Measurements from ENCODE around the gene NPAS2. TPM values are rescaled to one million over a fixed set of nuclear protein-coding genes. Genes with fewer than 3 reads are reported as not detected.

Gene NPAS2, protein sequence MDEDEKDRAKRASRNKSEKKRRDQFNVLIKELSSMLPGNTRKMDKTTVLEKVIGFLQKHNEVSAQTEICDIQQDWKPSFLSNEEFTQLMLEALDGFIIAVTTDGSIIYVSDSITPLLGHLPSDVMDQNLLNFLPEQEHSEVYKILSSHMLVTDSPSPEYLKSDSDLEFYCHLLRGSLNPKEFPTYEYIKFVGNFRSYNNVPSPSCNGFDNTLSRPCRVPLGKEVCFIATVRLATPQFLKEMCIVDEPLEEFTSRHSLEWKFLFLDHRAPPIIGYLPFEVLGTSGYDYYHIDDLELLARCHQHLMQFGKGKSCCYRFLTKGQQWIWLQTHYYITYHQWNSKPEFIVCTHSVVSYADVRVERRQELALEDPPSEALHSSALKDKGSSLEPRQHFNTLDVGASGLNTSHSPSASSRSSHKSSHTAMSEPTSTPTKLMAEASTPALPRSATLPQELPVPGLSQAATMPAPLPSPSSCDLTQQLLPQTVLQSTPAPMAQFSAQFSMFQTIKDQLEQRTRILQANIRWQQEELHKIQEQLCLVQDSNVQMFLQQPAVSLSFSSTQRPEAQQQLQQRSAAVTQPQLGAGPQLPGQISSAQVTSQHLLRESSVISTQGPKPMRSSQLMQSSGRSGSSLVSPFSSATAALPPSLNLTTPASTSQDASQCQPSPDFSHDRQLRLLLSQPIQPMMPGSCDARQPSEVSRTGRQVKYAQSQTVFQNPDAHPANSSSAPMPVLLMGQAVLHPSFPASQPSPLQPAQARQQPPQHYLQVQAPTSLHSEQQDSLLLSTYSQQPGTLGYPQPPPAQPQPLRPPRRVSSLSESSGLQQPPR
- 100 to 1,000 TPM in 1 of 4 donors, 10 to 100 TPM in 1, 1 to 10 TPM in 2; 4.7 to 131 (median 11.2) TPM for total RNA-seq

DNA sequence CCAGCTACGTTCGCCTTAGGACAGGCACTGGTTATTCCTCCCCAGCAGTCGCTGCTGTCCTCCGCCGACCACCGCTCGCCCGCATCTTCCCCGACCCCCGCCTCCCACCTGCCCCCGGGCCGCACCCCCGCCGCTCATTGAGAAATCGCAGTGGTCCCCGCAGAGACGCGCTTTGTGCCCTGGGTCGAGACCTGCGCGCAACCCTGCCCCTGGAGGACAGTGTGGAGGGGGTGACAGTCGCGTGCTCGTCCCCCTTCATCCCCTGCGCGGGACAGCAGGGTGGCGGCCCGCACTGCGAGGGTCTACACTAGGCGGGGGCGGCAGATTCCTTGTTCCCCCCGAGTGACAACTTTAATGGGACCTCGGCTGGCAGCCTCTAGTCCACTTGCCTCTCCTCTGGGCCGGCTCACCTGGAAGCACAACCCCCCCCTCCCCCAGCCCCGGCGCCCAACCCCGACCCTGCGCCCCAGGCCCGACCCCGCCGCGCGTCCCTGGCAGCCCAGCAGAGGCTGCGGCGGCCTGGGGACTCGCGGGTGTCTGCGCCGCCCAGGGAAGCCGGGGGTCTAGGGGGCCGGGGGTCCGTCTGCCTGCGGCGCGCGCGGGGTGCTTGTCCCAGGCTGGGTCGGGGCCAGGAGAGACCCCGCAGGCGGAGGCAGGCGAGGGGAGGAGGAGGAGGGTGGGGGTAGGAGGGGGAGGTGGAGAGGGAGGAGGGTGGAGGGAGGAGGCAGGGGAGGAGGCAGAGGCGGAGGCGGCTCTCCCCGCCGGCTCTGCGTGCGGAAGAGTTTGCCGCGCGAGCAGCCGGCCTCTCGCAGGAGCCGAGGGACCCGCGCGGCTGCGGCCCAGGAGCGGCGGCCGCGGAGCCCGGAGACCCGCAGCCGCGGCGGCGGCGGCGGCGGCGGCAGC is at the start of gene NPAS2:
Gene NPAS2, plus strand, starts transcription at position 770 of the 903 bp plus-strand sequence. CDS start 84,616 bp downstream, outside the sequence.
- TF ChIP-seq, protein P1, sequence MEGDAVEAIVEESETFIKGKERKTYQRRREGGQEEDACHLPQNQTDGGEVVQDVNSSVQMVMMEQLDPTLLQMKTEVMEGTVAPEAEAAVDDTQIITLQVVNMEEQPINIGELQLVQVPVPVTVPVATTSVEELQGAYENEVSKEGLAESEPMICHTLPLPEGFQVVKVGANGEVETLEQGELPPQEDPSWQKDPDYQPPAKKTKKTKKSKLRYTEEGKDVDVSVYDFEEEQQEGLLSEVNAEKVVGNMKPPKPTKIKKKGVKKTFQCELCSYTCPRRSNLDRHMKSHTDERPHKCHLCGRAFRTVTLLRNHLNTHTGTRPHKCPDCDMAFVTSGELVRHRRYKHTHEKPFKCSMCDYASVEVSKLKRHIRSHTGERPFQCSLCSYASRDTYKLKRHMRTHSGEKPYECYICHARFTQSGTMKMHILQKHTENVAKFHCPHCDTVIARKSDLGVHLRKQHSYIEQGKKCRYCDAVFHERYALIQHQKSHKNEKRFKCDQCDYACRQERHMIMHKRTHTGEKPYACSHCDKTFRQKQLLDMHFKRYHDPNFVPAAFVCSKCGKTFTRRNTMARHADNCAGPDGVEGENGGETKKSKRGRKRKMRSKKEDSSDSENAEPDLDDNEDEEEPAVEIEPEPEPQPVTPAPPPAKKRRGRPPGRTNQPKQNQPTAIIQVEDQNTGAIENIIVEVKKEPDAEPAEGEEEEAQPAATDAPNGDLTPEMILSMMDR (IDR thresholded peaks at IDR 0.05; ENCODE audit: low read depth): no peak

DNA sequence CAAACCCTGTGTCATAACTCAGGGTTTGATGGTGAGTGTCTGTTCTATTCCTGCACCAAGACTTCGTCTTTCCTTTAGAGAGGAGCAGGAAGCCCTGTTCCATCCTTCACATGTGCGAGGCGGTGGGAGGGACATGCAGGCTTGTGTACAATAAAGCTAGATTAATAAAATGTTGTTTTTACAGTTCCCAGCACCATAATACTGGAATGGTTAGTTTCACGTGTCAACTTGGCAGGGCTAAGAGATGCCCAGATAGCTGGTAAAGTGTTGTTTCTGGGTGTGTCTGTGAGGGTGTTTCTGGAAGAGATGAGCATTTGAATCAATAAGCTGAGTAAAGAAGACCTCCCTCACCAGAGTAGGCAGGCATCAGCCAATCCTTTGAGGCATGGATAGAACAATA is 48.8 kb upstream of the NPAS2 start:
- TF ChIP-seq, protein P1 (IDR thresholded peaks at IDR 0.05; ENCODE audit: low read depth): no peak

DNA sequence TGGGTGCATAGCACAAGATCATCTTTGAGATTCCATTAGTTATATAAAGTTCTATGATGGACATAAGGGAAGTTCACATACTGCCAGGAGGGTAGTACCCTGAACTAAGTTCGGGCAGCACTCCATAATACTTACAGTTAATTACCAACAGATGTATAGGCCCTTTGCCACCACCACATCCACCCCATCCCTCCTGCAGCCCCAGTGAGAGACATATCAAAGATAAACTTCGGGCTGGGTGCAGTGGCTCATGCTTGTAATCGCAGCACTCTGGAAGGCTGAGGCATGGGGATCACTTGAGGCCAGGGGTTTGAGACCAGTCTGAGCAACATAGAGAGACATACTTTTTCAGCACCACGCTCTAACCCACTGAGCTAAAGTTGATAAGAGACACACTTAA is 46.4 kb upstream of the NPAS2 start:
- TF ChIP-seq, protein P1 (IDR thresholded peaks at IDR 0.05; ENCODE audit: low read depth): no peak

DNA sequence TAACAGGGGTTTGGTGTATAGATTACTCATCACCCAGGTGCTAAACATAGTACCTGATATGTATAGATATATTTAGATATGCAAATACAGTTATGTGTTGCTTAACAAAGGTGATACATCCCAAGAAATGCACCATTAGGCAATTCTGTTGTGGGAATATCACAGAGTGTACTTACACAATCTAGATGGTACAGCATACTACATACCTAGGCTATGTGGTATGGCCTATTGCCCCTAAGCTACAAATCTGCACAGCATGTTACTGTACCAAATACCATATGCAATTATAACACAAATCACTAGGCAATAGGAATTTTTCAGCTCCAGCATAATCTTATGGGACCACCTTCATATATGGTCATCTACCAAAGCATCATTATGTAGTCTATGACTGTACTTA is 43.5 kb upstream of the NPAS2 start:
- TF ChIP-seq, protein P1 (IDR thresholded peaks at IDR 0.05; ENCODE audit: low read depth): no peak

DNA sequence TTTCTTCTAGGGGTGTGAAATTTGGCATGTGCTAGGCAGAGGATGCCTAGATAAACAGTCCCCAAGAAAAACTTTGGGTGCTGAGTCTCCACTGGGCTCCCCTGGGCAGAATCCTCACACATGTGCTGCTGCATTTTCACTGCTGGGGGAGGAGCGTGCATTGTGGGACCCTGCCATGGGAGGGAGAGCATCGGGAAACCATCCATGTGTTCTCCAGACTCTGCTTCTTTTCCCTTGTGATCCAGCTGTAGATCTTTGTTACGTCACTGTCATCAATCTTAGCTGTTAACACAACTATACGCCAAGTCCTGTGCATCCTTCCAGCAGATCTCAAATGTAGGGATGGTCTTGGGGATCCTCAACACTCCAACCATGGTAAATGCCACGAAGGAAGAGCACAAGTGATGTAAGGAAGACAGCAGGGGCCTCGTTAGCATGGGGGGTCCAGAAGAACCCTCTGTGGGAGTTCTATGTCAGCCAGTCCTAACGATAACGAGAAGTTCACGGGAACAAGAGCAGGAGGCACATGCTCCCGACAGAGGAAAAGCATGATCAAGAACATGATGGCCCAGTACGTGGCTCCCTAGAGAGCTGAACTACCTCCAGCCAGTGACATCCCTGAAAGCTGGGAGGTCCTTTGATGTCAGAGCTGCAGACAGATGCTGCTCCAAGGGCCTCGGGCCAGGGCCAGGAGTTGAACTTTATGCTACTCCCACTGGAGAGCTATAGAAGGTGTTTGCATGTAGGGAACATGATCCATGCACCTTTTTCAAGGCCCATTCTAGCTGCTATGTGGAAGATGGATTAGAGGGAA is 41.1 kb upstream of the NPAS2 start:
- TF ChIP-seq, protein P1 (IDR thresholded peaks at IDR 0.05; ENCODE audit: low read depth): no peak

DNA sequence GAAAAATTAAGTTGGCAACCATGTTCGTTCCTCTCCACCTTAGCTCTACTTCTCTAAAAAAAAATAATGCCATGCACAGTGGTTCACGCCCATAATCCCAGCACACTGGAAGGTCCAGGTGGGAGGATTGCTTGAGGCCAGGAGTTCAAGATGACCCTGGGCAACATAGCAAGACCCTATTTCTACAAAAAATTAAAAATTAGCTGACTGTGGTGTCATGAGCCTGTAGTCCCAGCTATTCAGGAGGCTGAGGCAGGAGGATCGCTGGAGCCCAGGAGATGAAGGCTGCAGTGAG is 40.1 kb upstream of the NPAS2 start:
- TF ChIP-seq, protein P1 (IDR thresholded peaks at IDR 0.05; ENCODE audit: low read depth): no peak
